Esophagus muscularis mucosa (tissue), 3 donors: ENCODE measurements around the gene RPS3A.

Source experiments
- POLR2A ChIP-seq: fragments of 450-650 bp; IDR thresholded peaks from one replicate; pipeline ENCODE4 v1.6.1; 2017; ENCODE audit warnings: antibody characterized with exemption, moderate library complexity, mild to moderate bottlenecking, low read depth
- TF ChIP-seq, protein P1 (sequence below), 3 experiments: fragments of 200-600 bp in 2 of 3; fragments of 450-650 bp in 1 of 3; sonication (generic) in 2 of 3; IDR thresholded peaks; one replicate each; pipeline ENCODE4 v1.5.1; 2017 to 2019; ENCODE audit warnings: antibody characterized with exemption in 3 of 3, mild to moderate bottlenecking in 2 of 3, moderate library complexity in 1 of 3

DNA sequence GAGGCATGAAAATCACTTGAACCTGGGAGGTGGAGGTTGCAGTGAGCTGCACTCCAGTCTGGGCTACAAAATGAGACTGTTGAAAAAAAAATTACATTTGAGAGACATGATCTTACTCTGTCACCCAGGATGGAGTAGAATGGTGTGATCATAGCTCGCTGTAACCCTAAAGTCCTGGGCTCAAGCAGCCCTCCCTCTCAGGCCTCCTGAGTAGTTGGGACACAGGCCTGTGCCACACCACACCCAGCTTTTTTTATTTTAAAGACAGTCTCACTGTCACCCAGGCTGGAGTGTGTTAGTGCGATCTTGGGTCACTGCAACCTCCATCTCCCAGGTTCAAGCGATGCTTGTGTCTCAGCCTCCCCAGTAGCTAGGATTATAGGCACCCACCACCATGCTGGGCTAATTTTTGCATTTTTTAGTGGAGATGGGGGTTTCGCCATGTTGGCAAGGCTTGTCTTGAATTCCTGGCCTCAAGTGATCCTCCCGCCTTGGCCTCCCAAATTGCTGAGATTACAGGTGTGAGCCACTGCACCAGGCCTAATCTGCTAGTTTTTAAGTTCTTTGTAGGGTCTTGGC, 6.1 kb downstream of the RPS3A start:
- TF ChIP-seq, protein P1, sequence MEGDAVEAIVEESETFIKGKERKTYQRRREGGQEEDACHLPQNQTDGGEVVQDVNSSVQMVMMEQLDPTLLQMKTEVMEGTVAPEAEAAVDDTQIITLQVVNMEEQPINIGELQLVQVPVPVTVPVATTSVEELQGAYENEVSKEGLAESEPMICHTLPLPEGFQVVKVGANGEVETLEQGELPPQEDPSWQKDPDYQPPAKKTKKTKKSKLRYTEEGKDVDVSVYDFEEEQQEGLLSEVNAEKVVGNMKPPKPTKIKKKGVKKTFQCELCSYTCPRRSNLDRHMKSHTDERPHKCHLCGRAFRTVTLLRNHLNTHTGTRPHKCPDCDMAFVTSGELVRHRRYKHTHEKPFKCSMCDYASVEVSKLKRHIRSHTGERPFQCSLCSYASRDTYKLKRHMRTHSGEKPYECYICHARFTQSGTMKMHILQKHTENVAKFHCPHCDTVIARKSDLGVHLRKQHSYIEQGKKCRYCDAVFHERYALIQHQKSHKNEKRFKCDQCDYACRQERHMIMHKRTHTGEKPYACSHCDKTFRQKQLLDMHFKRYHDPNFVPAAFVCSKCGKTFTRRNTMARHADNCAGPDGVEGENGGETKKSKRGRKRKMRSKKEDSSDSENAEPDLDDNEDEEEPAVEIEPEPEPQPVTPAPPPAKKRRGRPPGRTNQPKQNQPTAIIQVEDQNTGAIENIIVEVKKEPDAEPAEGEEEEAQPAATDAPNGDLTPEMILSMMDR (IDR thresholded peaks at IDR 0.05) = no peak
- TF ChIP-seq POLR2A = no peak
